NCI-H187 (cell line): ENCODE data around the gene SPACDR.
"Not testable (repeated sequence)": the region's sequence is repeated elsewhere in the genome, so short reads cannot be mapped to it uniquely, and the experiment has no call there.

Experiments
- DNase-seq, 2 experiments: peaks; one replicate each; lab custom pipeline; 2025; lab: John Stamatoyannopoulos, UW

The SPACDR gene

GRCh38 chr7:100465702-100466311 lies 1.7 kb upstream of the SPACDR start:
- DNase-seq, result no peak

- DNase-seq, result no peak
Observed at GRCh38 chr7:100465299-100465698, 1.2 kb upstream of the SPACDR start.

GRCh38 chr7:100464791-100465190 lies 731 bp upstream of the SPACDR start:
- DNase-seq, result no peak

- DNase-seq, result no peak
Observed at GRCh38 chr7:100457033-100457432, 7.0 kb downstream of the SPACDR start.

GRCh38 chr7:100456562-100456961 lies 7.5 kb downstream of the SPACDR start:
- no peak for DNase-seq

GRCh38 chr7:100455206-100455605 lies 8.9 kb downstream of the SPACDR start:
- no peak for DNase-seq

- not testable (repeated sequence) for DNase-seq
Observed at GRCh38 chr7:100453854-100454253, 10.2 kb downstream of the SPACDR start.

GRCh38 chr7:100452513-100452912 lies 11.5 kb downstream of the SPACDR start:
- DNase-seq, result no peak

GRCh38 chr7:100449190-100449795 lies 14.8 kb downstream of the SPACDR start:
- DNase-seq, result no peak

- DNase-seq, result not testable (repeated sequence)
Observed at GRCh38 chr7:100447363-100447762, 16.7 kb downstream of the SPACDR start.

- no peak for DNase-seq
Observed at GRCh38 chr7:100446040-100446439, 18.0 kb downstream of the SPACDR start.

- no peak for DNase-seq
Observed at GRCh38 chr7:100444311-100445278, 19.5 kb downstream of the SPACDR start.

GRCh38 chr7:100443096-100443840 lies 20.8 kb downstream of the SPACDR start:
- no peak for DNase-seq

GRCh38 chr7:100441641-100442535 lies 22.2 kb downstream of the SPACDR start:
- no peak for DNase-seq

GRCh38 chr7:100439244-100439643 lies 24.8 kb downstream of the SPACDR start:
- not testable (repeated sequence) for DNase-seq

- DNase-seq, result not testable (repeated sequence)
Observed at GRCh38 chr7:100438731-100439130, 25.3 kb downstream of the SPACDR start.

- DNase-seq, result no peak
Observed at GRCh38 chr7:100438172-100438571, 25.9 kb downstream of the SPACDR start.

GRCh38 chr7:100437150-100438100 lies 26.6 kb downstream of the SPACDR start:
- no peak for DNase-seq

- no peak for DNase-seq
Observed at GRCh38 chr7:100435401-100436304, 28.4 kb downstream of the SPACDR start.
